HEK293T (cell line): Measurements from ENCODE around the gene RPS25.

Source experiments
- ARNT ChIP-seq: fragments of 450-650 bp; IDR thresholded peaks from 2 replicates; pipeline ENCODE4 v1.6.1; 2017; ENCODE audit warnings: mild to moderate bottlenecking
- ELF4 ChIP-seq: fragments of 450-650 bp; IDR thresholded peaks from 2 replicates; pipeline ENCODE4 v1.6.1; 2017; ENCODE audit warnings: antibody characterized with exemption
- FOXA1 ChIP-seq: fragments of 450-650 bp; IDR thresholded peaks from 2 replicates; pipeline ENCODE4 v1.6.1; 2016; ENCODE audit warnings: mild to moderate bottlenecking
- HDGF ChIP-seq: fragments of 450-650 bp; IDR thresholded peaks from 2 replicates; pipeline ENCODE4 v1.6.1; 2017; ENCODE audit warnings: antibody characterized with exemption, borderline replicate concordance
- L3MBTL2 ChIP-seq: fragments of 450-650 bp; conservative IDR thresholded peaks from 2 replicates; pipeline ENCODE4 v1.6.1; 2016; ENCODE audit warnings: mild to moderate bottlenecking
- NFRKB ChIP-seq: fragments of 450-650 bp; IDR thresholded peaks from 2 replicates; pipeline ENCODE4 v1.6.1; 2016; ENCODE audit warnings: mild to moderate bottlenecking, moderate library complexity
- SP1 ChIP-seq: fragments of 450-650 bp; IDR thresholded peaks from 2 replicates; pipeline ENCODE4 v1.6.1; 2017
- SUZ12 ChIP-seq: fragments of 450-650 bp; IDR thresholded peaks from 2 replicates; pipeline ENCODE4 v1.6.1; 2016; ENCODE audit warnings: mild to moderate bottlenecking
- TARDBP ChIP-seq: fragments of 450-650 bp; IDR thresholded peaks from 2 replicates; pipeline ENCODE4 v1.6.1; 2016
- ZNF384 ChIP-seq: fragments of 450-650 bp; IDR thresholded peaks from 2 replicates; pipeline ENCODE4 v1.6.1; 2016

DNA sequence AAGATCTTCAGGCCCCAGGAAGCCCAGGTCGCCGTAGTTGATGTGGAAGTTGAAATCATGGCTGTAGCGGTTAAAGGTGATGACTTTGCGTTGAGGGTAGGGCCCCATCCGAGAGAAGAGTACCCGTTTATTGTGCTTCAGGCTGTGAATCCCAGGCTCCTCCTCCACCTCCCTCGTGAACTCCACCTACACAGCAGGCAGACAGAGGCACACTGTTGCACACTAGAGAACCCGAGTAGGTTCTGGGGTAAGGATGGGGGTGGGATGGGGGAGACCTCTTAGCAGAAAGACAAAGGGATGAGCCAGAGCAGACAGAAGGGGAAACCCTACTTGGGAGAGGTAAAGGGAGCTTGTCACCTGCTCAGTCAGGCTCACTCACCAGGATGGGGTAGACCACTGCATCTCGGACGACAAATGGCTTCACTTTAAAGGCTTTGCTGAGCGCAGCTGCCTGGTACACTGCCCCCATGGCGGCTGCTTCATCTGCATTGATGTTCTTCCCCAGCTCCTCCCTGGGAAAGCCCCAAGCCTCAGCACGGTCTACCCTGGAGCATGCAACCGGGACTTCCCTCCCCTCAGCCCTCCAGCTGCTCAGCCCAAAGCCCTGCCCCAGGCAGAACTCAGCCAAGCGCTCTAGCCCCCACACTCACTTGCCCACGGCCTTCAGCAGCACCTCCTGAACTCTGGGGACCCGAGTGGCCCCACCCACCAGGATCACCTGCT, 33.5 kb upstream of the RPS25 start:
- no peak for TF ChIP-seq ARNT
- no peak for TF ChIP-seq ELF4
- no peak for TF ChIP-seq NFRKB
- no peak for TF ChIP-seq L3MBTL2
- no peak for TF ChIP-seq SUZ12
- TF ChIP-seq TARDBP, result no peak
- no peak for TF ChIP-seq FOXA1
- TF ChIP-seq HDGF, result no peak
- no peak for TF ChIP-seq SP1
- no peak for TF ChIP-seq ZNF384
